OCI-LY7 (cell line): ENCODE measurements around the gene TMEM184B. TPM values are rescaled to one million over a fixed set of nuclear protein-coding genes. Genes with fewer than 3 reads are reported as not detected.

Experiments
- BruUV-seq: library from RNA; stranded (reverse); fragments of 400-500 nt; replicated peaks from 2 replicates; lab custom pipeline; 2021; lab: Mats Ljungman, UMichigan
- CTCF ChIA-PET: fragments of 300-600 bp; sonication (Branson Sonifier 250); formaldehyde crosslinking; loops from one replicate; lab custom pipeline; 2022; ENCODE audit warnings: antibody characterized with exemption; ENCODE audit not compliant: unreplicated experiment; lab: Charles Lee
- POLR2A ChIA-PET: fragments of 300-600 bp; sonication (Branson Sonifier 250); formaldehyde crosslinking; loops from one replicate; lab custom pipeline; 2022; ENCODE audit warnings: antibody characterized with exemption; lab: Charles Lee
- DNase-seq: peaks from one replicate; pipeline ENCODE4 v3.0.0-alpha.2; 2015; ENCODE audit warnings: low spot score
- H2AFZ ChIP-seq: fragments of 200-600 bp; sonication (generic), shearing (Covaris generic); 2 replicates; pipeline ENCODE4 v1.6.1; 2014; ENCODE audit warnings: mild to moderate bottlenecking, antibody characterized with exemption, low read length, moderate library complexity
- H3K27ac ChIP-seq: fragments of 200-600 bp; sonication (generic); 2 replicates; pipeline ENCODE4 v1.5.1; 2014; ENCODE audit warnings: mixed run types, low read depth, mild to moderate bottlenecking, moderate library complexity, low read length, inconsistent platforms; ENCODE audit not compliant: poor library complexity, severe bottlenecking
- H3K36me3 ChIP-seq: fragments of 200-600 bp; sonication (generic); 2 replicates; pipeline ENCODE4 v1.6.1; 2014; ENCODE audit warnings: mild to moderate bottlenecking, antibody characterized with exemption, low read length, moderate library complexity, mixed read lengths; ENCODE audit not compliant: insufficient read depth
- H3K4me1 ChIP-seq: fragments of 200-600 bp; sonication (generic); 2 replicates; pipeline ENCODE4 v1.5.1; 2014; ENCODE audit warnings: mild to moderate bottlenecking, low read length; ENCODE audit not compliant: insufficient read depth, poor library complexity, severe bottlenecking
- H3K4me2 ChIP-seq: fragments of 200-600 bp; sonication (generic); 2 replicates; pipeline ENCODE4 v1.6.1; 2014; ENCODE audit warnings: mild to moderate bottlenecking, low read length
- H3K4me3 ChIP-seq: fragments of 200-600 bp; sonication (generic); 2 replicates; pipeline ENCODE4 v1.5.1; 2014; ENCODE audit warnings: mild to moderate bottlenecking, low read depth, low read length; ENCODE audit not compliant: poor library complexity, severe bottlenecking
- H3K79me2 ChIP-seq: fragments of 200-600 bp; sonication (generic); 2 replicates; pipeline ENCODE4 v1.6.1; 2016; ENCODE audit warnings: low read depth, mild to moderate bottlenecking, low read length, moderate library complexity, mixed read lengths; ENCODE audit not compliant: insufficient read depth
- H3K9me2 ChIP-seq: fragments of 200-600 bp; sonication (generic); 2 replicates; pipeline ENCODE4 v1.6.1; 2016; ENCODE audit warnings: mild to moderate bottlenecking, low read length, mixed read lengths; ENCODE audit not compliant: insufficient read depth
- H3K9me3 ChIP-seq: fragments of 200-600 bp; sonication (generic); 2 replicates; pipeline ENCODE4 v1.6.1; 2014; ENCODE audit warnings: mild to moderate bottlenecking, mixed run types, low read length, mixed read lengths
- H4K20me1 ChIP-seq: fragments of 200-600 bp; sonication (generic); 2 replicates; pipeline ENCODE4 v1.6.1; 2014; ENCODE audit warnings: mild to moderate bottlenecking, antibody characterized with exemption, low read length, moderate library complexity, mixed read lengths; ENCODE audit not compliant: insufficient read depth
- EZH2phosphoT487 ChIP-seq: fragments of 200-600 bp; sonication (generic); IDR thresholded peaks from 2 replicates; pipeline ENCODE4 v1.6.1; 2018; ENCODE audit warnings: low read depth, borderline replicate concordance, mild to moderate bottlenecking, mixed run types, antibody characterized with exemption, low read length, moderate library complexity, mixed read lengths
- intact Hi-C: fragments of 100-400 bp; cut with micrococcal nuclease; formaldehyde crosslinking; loops from one replicate; pipeline ENCODE4 v1.10.0; 2022; ENCODE audit not compliant: unreplicated experiment
- total RNA-seq, 2 experiments: library from RNA; depleted of rRNA in 1 of 2; stranded (reverse); fragments of >200 nt in 1 of 2; shearing (Covaris generic) in 1 of 2; gene quantifications; 2 replicates each; pipeline ENCODE4 v1.2.3, GENCODE V29; 2014 to 2022
- TF ChIP-seq, protein P1 (sequence below): fragments of 200-600 bp; sonication (generic); conservative IDR thresholded peaks from 2 replicates; pipeline ENCODE4 v1.5.1; 2014; ENCODE audit warnings: mild to moderate bottlenecking, antibody characterized with exemption, low read length, moderate library complexity, mixed read lengths

Gene TMEM184B
- total RNA-seq, 2 experiments from 2014 or later: 19.1 to 50.2 TPM

DNA sequence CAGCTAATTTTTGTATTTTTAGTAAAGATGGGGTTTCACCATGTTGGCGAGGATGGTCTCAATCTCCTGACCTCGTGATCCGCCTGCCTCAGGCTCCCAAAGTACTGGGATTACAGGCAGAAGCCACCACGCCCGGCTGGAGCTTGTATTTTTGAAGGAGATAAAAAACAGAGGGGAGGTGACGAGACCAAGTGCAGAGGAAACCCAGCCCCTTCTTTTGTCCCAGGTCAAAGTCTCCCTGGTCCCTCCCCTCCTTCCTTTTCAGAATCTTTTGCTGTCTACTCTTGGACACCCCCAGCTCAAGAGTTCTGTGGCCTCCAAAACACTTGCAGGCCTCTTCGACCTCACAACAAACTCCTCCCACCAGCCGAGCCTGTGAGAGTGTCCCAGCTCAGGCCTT lies 12.2 kb upstream of the TMEM184B start:
- DNase-seq: no peak
- Histone ChIP-seq H3K27ac (no peak overlapping the region), H3K36me3 (peaks cover 12% of the 10 kb centered on the region; the same call in 1 of the 2 replicates), H2AFZ (no peak overlapping the region), H3K9me2 (no peaks in the 10 kb centered on the region), H3K9me3 (no peaks in the 10 kb centered on the region), H4K20me1 (no peaks in the 10 kb centered on the region), H3K79me2 (no peaks in the 10 kb centered on the region), H3K4me1 (peaks cover 10% of the 10 kb centered on the region), H3K4me3 (no peak overlapping the region), H3K4me2 (no peak overlapping the region)
- CTCF ChIA-PET: no interaction called here
- no TSS peak for BruUV-seq
- TF ChIP-seq EZH2phosphoT487: no peak
- TF ChIP-seq, protein P1, sequence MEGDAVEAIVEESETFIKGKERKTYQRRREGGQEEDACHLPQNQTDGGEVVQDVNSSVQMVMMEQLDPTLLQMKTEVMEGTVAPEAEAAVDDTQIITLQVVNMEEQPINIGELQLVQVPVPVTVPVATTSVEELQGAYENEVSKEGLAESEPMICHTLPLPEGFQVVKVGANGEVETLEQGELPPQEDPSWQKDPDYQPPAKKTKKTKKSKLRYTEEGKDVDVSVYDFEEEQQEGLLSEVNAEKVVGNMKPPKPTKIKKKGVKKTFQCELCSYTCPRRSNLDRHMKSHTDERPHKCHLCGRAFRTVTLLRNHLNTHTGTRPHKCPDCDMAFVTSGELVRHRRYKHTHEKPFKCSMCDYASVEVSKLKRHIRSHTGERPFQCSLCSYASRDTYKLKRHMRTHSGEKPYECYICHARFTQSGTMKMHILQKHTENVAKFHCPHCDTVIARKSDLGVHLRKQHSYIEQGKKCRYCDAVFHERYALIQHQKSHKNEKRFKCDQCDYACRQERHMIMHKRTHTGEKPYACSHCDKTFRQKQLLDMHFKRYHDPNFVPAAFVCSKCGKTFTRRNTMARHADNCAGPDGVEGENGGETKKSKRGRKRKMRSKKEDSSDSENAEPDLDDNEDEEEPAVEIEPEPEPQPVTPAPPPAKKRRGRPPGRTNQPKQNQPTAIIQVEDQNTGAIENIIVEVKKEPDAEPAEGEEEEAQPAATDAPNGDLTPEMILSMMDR: no peak
- POLR2A ChIA-PET: no interaction called here
- intact Hi-C loops: no loop called here

DNA sequence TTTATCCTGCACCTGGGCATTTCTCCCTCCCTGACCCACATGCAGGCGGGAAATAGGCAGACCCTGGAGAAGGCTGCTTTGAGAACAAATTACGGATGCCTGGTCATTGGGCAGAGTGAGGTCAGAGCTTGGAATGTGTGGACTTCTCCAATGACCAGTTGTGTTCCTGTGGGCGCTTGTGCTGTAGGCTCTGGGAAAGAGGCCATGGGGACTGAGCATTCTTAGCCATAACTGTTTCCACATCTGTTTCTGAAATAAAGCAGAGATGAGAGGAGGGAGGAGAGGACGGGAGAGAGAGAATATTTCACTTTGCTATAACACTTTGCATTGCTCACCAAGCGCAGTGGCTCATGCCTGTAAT lies 11.2 kb upstream of the TMEM184B start:
- ChIA-PET POLR2A (no interaction called here), CTCF (no interaction called here)
- Histone ChIP-seq H3K9me3 (no peaks in the 10 kb centered on the region), H3K4me2 (no peak overlapping the region), H3K4me1 (peaks cover under 1% of the 10 kb centered on the region), H2AFZ (no peak overlapping the region), H3K4me3 (no peak overlapping the region), H3K9me2 (no peaks in the 10 kb centered on the region), H3K27ac (no peak overlapping the region), H3K36me3 (0 out of 2 replicates have a peak, but pooled peaks cover 2% of the 10 kb centered on the region), H3K79me2 (no peaks in the 10 kb centered on the region), H4K20me1 (no peaks in the 10 kb centered on the region)
- BruUV-seq: no TSS peak
- intact Hi-C loops: no loop called here
- DNase-seq: no peak
- TF ChIP-seq EZH2phosphoT487: no peak
- TF ChIP-seq, protein P1: no peak

DNA sequence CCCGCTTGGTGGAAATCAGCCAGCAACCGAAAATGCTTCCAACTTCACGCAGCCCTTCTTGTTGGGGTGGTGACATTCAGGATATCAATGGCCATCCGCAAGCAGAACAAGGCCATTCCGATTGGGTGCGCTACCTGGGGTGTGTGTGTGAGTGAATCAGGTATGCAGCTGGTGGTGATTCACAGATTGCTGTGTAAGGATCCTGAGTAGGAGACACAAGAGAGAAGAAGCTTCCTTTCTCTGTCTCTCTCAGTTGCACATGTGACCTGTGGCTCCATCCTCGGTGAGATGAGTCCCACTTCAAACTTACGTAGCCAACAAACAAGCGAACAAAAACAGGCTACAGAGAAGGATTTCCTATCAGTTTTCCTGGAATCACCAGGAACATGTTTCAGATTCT lies 9.6 kb upstream of the TMEM184B start:
- Histone ChIP-seq H3K9me3 (no peaks in the 10 kb centered on the region), H3K4me3 (no peak overlapping the region), H3K4me2 (no peak overlapping the region), H2AFZ (no peak overlapping the region), H3K4me1 (peaks cover 6% of the 10 kb centered on the region), H3K27ac (no peak overlapping the region), H3K36me3 (no peaks in the 10 kb centered on the region), H4K20me1 (no peaks in the 10 kb centered on the region), H3K79me2 (no peaks in the 10 kb centered on the region), H3K9me2 (no peaks in the 10 kb centered on the region)
- TF ChIP-seq, protein P1: no peak
- no peak for TF ChIP-seq EZH2phosphoT487
- ChIA-PET CTCF (no interaction called here), POLR2A (interaction anchor here (0.7 kb wide), 1 partner anchor 12 kb away, joined by 3 read pairs; no protein-coding TSS in a partner anchor)
- BruUV-seq: no TSS peak
- intact Hi-C loops: no loop called here
- DNase-seq: no peak
